NCI-H524 treated with DMSO at 0.1 percent for 48 hours (cell line): Measurements from ENCODE around the gene PBX3.

Experiments used
- DNase-seq: peaks from one replicate; lab custom pipeline; 2025; lab: John Stamatoyannopoulos, UW

The PBX3 gene

DNA sequence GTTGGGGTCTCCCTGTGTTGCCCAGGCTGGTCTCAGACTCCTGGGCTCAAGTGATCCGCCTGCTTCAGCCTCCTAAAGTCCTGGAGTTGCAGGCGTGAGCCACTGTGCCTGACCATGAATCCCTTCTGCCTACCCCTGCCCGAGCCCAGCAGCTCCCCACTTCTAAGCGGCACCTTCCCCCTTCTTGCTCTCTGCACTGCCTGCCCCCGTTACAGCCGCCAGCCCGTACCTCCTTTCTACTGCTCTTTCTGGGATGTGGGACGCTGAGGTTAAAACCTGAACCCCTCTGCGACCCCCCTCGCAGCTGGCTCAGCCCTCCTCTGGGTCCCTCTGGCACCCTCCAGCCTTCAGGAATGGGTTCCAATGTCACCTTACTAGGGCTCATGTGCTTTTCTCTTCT is 249.6 kb downstream of the PBX3 start:
- DNase-seq: no peak

DNA sequence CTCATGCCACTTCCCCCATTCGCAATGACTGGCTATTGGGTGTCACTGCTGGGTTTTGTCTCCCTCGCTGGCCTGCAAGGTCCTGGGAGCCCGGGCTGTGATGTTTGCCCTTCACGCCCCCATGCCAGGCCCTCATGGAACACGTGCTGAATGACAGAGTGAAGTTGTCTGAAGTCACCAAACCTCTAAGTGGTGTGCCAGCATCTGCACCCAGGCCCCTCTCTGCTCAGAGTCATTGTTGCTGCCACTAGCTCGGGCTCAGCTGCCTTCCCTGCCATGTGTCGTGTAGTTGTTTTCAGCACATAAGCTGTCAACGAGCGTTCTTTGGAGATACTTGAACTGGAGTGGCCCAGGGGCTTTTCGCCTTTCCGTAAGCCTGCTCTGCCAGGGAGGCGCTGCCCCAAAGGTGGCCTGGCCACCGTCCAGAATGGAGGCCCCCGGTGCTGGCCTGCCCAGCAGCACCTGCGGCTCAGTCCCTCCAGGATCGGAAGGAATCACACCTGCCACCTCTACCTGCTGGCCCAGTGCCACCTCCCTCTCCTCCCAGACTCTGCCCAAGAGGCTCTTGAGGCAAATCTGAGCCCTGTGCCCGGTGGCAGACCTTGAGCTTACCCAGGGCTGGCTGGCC is 250.1 kb downstream of the PBX3 start:
- DNase-seq: peak; percentile 95

DNA sequence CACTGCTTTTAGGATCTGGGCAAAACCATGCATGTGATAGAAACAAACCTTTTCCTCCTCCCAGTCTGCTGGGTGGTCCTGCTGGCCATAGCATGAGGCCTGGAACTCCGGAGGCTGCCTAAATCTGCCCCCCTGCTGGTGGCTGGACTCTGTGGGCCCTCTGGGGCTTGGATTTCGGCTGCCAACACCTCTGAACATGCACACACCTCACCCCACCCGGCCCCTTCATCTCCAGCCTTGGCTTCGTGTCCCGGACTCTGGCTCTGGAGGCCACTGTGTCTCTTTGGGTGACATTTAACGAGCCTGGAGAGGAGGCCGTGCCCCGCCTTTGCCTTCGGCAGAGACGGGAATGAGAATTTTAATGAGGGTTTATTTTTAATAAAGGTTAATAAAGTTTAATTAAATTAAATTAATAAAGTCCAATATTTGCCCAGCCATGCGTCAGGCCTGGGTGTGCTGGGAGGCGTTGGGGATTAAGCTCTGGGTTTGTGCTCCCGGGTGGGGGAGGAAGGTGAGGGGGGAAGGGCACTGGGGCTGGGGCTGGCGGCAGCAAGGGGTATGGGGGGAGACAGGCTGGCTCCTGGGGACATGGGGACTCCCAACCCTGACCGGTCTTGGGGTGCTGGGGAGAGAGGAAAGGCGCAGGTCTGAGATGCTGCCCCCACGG is 251.8 kb downstream of the PBX3 start:
- DNase-seq: no peak

DNA sequence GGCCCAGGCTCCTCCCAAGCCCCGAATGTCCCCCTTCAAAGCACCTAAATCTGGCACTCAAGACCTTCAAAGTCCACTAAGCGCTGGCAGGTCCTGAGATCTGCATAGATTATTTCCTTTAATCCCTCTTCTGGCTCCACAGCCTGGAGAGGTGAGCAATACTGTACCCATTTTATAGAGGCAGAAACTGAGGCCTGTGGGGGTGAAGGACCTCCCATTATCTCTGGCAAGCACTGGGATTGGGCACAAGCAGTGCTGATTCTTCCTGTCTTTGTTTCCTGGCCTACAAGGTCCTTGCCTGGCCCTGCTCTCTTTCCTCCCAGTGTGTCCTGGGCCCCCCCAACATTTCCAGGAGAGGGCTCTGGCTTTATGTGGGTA is 252.3 kb downstream of the PBX3 start:
- DNase-seq: no peak

DNA sequence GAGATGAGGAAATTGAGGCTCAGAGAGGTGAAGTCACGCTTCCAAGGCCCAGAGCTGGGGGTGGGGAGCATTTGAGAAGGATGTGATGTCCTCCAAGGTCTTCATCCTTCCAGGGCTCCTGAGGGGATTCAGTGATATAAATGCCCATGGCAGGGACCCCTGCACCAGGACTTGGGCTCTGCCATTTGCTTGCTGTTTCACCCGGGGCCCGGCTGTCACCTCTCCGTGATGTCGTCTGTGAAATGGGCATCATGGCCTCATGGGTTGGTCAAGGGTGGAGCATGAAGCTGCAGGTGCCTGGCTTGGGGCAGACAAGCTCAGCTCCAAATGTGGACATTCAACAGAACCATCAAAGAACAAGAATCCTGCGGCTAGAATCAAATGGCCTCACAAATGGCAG is 253.1 kb downstream of the PBX3 start:
- no peak for DNase-seq

DNA sequence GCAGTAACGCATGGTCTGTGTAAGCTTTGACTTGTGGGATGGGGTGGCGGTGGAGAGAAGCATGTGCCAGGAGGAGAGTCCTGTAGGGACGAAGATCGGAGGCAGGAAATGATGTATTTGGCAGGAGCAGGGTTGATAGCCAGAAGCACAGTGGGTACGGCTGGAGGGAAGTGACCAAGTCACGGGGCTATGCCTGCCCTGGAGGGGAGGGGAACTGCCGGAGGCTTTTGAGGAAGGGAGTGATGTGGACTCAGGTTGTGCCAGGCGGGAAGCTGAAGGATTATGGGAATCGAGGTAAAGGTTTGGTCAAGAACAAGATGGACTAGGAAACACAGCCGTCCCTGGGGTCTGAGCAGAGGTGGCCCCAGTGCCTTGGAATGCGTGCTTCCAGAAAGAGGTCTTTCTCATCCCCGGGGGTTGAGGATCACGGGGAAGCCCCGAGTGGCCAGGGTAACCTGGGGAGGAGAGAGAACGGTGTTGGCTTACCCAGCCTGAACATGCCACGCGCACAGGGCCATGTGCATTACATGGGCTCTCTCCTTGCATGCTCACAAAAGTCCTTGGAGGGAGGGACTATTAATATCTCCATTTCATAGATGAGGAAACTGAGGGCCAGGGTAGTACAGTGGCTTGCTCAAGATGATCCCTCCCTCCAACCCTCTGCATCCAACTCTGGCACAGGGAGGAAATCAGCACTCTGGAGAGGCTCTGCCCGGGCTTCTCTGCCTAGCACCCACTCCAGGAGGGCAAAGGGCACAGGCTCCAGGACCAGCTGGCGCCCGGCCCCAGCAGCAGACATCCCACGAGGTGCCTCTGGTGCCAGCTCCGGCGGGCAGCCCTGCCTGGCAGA is 253.8 kb downstream of the PBX3 start:
- no peak for DNase-seq

DNA sequence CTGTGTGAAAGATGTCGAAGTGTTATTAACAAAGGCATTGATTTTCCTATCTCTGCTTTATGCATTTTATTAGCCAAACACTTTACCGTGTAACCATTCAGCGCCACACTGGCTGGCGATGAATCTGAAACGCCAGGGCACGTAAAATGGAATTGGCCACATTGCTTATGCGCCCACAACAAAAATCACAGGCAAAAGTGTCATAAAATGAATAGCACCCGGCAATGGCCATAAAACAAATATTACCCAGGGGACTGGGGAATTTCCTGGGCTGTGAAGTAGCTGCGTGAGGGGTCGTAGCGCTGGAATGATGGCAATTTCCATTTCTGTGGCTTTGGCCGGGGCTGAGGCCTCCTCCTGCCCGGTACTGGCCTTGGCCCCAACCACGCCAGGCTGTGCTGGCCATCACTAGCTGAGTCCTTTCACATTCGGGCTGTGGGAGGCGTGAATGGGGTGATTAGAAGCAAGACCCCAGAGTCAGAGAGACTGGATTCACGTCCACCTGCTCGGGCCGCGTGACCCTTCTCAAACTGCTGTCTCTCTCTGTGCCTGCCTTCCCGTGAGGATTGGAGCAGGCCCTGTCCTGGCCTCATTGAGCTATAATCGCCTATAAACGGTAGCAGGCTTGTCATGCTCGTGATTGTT is 254.5 kb downstream of the PBX3 start:
- no peak for DNase-seq

DNA sequence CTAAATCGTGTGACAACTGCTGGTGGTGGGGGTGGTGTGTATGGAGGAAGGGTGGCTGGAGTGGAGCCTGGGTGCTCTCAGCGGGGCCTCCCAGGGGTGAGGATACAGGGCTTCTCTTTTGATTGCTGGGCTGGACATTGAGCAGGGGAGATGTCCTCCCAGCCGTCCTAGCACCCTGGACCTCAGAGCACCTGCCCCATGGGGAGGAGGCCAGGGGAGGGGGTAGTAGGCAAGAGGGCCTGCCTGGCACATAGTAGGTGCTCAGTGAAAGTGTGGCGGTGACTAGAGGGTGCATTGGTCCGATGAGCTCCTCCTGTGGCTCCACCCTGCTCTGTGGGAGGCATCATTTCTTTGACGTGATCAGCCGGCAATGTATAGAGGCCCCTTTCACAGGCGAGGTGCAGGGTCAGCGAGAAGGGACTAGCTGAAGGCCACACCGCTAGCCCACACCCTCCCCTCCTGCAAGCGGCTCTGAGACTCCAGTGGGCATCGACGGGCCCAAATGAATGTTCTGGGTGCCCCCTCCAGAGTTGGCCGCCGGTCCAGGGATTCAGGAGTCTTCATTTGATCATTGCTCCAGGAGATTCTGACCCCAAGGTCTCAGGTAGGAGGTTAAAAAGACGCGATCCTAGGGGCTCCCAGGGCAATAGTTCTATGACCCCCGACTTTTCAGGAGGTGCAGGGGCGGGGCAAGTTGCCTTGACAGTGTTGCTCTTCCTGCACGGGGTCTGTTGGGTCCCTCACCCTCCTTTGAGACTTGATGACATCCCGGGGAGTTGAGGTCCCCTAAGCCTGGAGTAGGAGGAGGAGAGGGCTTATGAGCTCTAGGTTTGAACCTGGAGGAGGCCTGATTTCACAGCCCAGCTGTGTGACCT is 255.5 kb downstream of the PBX3 start:
- DNase-seq: no peak

DNA sequence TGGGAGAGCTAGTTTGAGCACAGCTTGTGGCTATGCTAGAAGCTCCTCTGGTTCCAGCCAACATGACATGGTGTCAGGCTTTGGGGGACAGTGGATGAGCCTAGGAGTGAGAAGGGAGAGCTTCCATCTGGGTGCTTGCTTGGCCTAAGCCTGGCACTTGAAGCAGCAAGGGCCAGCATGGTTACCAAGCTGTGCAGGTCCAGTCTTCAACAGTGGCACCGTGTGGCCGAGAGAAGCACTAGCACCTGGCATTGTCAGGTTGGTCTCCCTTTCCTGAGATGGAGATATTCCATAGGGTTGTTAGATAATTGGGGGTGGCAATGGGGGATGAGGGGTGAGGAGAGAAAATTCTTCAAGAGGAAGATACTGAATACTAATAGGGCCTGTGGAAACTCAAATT is 261.9 kb downstream of the PBX3 start:
- DNase-seq: no peak

DNA sequence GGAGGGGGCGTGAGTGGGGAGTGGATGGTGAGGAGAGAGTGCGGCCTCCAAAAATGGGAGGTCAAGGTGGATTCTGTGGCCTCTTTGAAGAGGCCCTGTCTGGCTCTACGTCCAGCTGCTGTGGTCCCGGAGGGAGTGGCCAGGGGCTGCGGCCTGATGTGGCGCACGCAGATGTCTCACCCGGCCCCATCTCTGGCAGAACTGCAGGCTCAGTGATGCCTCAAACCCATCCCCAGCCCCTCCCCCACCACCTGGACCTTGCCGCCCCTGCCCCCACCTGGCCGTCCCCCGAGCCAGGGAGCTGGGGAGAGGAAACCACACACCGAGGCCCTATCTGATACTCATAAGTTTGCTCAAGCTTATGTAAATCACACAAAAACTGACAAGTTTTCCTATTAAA is 267.6 kb downstream of the PBX3 start:
- DNase-seq: no peak

DNA sequence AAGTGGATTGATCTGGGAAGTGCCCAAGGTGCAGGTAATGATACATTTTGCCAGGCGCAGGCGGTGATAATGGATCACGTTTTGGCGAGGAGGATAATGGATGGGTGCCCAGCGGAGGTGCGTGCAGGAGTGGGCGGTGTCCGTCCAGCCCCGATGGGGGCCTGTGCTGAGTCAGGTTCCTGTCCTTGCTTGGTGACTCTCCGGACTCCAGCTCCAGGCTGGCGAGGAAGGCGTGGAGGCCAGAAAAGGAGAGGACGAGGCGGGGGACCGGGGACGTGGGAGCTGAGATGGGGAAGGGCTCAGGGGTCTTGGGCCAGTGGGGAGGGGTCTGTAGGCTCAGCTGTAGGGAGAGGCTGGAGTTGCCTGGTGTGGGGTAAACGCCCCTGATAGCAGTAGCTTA is 268.3 kb downstream of the PBX3 start:
- DNase-seq: no peak

DNA sequence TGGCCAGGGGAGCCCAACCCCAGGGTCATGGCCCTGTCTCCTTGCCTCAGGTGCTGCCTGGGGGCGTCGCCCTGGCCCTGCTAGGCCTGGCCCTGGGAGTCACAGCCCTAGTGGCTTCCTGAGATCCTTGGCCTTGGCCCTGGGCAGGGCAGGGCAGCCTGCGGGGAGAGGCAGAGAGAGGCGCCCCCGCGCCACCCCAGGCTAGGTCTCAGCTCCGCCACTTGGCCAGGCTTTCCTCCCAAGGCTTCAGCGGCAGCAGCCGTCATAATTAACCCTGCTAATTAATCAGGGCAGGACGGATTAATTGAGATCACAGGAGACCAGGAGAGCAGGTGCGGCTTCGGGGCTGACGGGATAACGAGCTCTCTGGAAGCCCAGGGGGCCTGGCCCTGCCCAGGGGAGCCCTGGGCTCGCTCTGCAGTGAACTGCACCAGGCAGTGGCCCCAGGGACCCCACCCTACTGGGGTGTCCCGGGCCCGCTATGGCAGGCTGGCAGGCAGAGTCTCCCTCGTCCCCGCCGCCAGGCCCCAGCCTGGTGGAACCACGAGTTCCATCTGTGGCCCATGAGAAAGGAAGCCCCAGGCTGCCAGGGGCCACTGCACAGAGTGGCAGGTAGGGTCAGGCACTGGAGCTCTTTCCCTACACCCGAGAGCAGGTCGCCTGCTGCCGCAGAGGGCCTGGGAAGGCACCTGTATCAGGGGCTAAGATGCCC is 269.6 kb downstream of the PBX3 start:
- DNase-seq: no peak
